GM06990 (cell line): ENCODE data around the gene SERTAD2.

Experiments used
- DNase-seq: peaks from one replicate; pipeline ENCODE4 v3.0.0-alpha.2; 2011; ENCODE audit not compliant: insufficient read length; ENCODE audit errors: extremely low read depth
- H3K27me3 ChIP-seq: replicated peaks from 2 replicates; pipeline ENCODE4 v1.6.0; 2011; ENCODE audit warnings: low read length; ENCODE audit not compliant: control insufficient read depth, insufficient read depth
- H3K36me3 ChIP-seq: 2 replicates; pipeline ENCODE4 v1.5.1; 2011; ENCODE audit warnings: low read length; ENCODE audit not compliant: control insufficient read depth, insufficient read depth
- H3K4me3 ChIP-seq: replicated peaks from 2 replicates; pipeline ENCODE4 v1.5.1; 2011; ENCODE audit warnings: low read depth, mild to moderate bottlenecking, control low read depth, low read length
- TF ChIP-seq, protein P1 (sequence below): IDR thresholded peaks from 2 replicates; pipeline ENCODE4 v1.5.1; 2011; ENCODE audit warnings: low read length, control low read depth, mild to moderate bottlenecking, inconsistent platforms; ENCODE audit not compliant: insufficient read depth, poor library complexity, severe bottlenecking

Gene SERTAD2

DNA sequence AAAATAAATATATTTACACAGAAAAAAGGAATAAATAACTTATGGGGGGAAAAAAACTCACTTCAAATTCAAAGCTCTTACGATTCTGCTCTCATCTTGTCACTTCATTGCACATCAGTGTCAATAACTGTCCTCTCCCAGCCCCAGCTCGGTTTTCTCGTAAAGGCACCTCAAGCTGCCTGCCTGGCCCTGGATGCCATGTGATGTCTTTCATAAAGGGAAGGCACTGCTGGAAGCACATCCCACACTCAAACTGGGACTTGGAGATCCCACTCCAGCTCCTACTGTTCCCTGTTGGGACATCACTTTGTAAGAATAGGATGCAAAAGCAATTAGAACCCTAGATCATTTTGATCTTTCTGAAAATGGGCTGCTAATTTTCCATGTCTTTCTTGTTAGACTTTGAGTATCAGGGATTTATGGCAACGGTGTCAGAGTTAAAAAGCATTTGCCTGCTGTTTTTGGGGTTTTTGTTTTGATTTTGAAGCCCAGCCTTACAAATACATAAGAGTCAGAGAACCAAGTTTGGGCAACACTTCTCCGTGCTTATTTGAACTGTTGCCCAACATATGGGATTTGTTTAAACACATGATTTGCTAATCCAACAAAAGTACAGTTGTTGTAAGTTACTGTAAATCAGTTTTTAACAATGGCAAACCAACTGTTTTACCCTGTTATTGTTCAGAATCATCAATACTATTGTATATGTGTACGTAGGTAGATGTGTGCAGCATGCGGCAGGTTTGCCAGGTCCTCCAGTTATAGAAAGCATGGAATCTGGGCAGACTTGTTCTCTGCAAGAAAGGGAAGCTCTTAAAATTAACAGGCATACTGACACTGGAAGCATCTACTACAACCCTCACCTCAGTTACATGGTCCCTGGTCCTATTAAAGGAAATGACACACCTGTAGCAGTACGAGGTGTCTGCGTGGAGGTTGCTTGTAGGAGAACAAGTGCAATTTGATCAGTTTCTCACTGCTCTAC is 20.6 kb downstream of the SERTAD2 start:
- Histone ChIP-seq H3K27me3 (no peaks in the 10 kb centered on the region), H3K36me3 (peaks cover 23% of the 10 kb centered on the region), H3K4me3 (no peak overlapping the region)
- TF ChIP-seq, protein P1, sequence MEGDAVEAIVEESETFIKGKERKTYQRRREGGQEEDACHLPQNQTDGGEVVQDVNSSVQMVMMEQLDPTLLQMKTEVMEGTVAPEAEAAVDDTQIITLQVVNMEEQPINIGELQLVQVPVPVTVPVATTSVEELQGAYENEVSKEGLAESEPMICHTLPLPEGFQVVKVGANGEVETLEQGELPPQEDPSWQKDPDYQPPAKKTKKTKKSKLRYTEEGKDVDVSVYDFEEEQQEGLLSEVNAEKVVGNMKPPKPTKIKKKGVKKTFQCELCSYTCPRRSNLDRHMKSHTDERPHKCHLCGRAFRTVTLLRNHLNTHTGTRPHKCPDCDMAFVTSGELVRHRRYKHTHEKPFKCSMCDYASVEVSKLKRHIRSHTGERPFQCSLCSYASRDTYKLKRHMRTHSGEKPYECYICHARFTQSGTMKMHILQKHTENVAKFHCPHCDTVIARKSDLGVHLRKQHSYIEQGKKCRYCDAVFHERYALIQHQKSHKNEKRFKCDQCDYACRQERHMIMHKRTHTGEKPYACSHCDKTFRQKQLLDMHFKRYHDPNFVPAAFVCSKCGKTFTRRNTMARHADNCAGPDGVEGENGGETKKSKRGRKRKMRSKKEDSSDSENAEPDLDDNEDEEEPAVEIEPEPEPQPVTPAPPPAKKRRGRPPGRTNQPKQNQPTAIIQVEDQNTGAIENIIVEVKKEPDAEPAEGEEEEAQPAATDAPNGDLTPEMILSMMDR: no peak
- DNase-seq: no peak

DNA sequence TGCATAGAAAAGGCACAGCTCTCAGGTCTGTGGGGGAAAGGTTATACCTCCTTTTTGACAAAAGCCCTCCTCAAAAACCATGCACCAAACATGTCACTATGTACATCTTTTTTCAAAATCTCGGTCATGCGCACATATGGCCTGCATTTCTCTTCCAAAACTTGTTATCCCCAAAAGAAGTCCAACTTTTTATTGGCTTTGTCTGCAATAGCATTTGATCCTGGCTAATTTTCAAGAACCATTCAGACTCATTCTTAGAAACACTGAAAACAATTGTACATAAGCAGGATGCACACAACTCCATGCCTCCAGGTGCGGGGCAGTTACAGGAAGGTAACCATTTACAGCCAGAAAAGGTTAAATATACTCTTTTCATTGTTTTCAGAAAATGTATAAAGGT is 21.9 kb downstream of the SERTAD2 start:
- TF ChIP-seq, protein P1: no peak
- Histone ChIP-seq H3K4me3 (no peak overlapping the region), H3K36me3 (peaks cover 23% of the 10 kb centered on the region), H3K27me3 (no peaks in the 10 kb centered on the region)
- DNase-seq: no peak

DNA sequence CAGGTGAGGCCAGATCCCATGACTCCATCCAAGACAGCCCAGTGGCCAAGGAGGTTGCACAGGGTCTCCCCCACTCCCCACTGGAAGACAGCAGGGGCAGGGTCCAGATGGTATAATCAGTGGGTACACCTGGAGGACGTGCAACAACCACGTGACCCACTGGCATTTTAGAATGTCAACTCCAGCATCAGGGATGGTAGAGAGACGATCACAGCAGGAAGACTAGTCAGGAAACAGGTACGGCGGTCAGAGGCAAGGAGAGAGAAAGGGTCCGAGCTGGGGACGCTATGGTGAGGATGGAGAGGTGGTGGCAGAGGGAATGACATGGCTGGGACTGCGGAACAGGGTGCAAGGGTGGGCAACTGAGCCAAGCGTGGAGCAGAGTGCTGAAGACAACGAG is 23.0 kb downstream of the SERTAD2 start:
- H3K4me3 ChIP-seq: no peak overlapping the region
- no peaks in the 10 kb centered on the region for H3K27me3 ChIP-seq
- H3K36me3 ChIP-seq: peaks cover 18% of the 10 kb centered on the region
- no peak for DNase-seq
- TF ChIP-seq, protein P1: no peak

DNA sequence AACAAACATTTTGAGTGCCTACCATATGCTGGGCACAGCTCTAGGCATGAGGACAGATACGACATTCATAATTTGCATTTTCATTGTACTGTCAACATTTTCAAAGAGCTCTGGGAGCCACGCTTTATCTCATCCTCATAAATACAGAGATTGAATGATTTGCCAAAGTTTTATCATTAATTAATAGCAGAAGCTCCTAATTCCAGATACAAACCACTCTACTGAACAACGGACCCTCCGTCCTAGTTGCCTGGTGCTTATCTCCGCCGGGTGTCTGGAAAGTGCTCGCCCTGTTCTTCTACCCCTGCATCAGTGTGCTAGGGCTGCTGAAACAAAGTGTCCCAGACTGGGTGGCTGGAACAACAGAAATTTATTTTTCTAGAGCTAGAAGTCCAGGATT is 23.8 kb downstream of the SERTAD2 start:
- TF ChIP-seq, protein P1: no peak
- H3K4me3 ChIP-seq: no peak overlapping the region
- H3K36me3 ChIP-seq: peaks cover 15% of the 10 kb centered on the region
- no peak for DNase-seq
- no peaks in the 10 kb centered on the region for H3K27me3 ChIP-seq

DNA sequence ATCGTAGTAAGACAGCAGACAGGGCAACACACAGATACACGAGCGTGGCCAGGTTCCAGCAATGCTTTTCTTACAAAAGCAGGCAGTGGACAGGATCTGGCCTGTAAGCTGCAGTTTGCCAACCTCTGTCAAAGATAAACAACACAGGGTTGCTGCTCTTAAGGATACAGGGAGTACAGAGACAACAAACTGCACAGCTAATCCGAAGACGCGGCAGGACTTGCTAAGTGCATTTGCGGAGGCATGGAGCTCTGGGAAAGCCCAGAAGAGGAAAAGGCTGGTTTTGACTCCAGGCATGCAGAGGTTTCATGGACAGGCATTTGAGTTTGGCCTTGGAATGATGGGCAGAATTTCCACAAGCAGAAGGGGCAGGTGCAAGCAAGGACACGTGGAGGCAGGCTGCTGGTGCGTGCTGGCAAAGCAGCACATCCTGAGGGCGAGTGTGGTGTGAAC is 24.4 kb downstream of the SERTAD2 start:
- TF ChIP-seq, protein P1: no peak
- H3K4me3 ChIP-seq: no peak overlapping the region
- no peak for DNase-seq
- H3K36me3 ChIP-seq: peaks cover 14% of the 10 kb centered on the region
- no peaks in the 10 kb centered on the region for H3K27me3 ChIP-seq
